GM13977 (cell line): ENCODE data around the gene DGKZ.

Experiments used
- DNase-seq: peaks from one replicate; pipeline ENCODE4 v3.0.0; 2012; ENCODE audit warnings: low spot score
- in situ Hi-C: fragments of 300-500 bp; cut with MboI; formaldehyde crosslinking; loops from one replicate; pipeline ENCODE4 v1.12.0; 2022; ENCODE audit warnings: low sequenced_read_pairs, low pct_unique_long_range_greater_than_20kb, mixed read lengths, inconsistent platforms; ENCODE audit not compliant: unreplicated experiment
- TF ChIP-seq, protein P1 (sequence below): IDR thresholded peaks from 2 replicates; pipeline ENCODE4 v1.5.1; 2012; ENCODE audit warnings: mild to moderate bottlenecking, control low read depth; ENCODE audit not compliant: insufficient read depth; ENCODE audit errors: extremely low read depth, missing control alignments

DGKZ gene

DNA sequence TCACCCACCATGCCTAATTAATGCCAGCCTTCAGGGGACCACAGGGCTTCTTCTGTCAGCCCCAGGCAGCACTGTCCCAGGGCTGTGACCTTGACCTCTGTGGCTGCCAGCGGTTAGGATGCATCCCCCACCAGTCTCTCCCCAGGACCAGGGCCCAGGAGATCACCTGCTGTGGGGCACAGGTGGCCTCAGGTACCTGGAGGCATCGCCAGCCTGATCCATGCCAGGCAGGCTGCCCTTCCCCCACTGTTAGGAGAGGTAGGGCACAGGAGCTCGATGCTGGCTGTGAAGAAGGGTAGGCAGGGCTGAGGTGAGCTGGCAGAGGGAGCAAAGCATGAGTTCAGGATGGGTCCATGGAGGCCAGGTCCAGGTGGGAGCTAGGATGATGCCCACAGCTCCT, 17.5 kb downstream of the DGKZ start:
- no peak for DNase-seq
- in situ Hi-C loops = no loop called here
- TF ChIP-seq, protein P1, sequence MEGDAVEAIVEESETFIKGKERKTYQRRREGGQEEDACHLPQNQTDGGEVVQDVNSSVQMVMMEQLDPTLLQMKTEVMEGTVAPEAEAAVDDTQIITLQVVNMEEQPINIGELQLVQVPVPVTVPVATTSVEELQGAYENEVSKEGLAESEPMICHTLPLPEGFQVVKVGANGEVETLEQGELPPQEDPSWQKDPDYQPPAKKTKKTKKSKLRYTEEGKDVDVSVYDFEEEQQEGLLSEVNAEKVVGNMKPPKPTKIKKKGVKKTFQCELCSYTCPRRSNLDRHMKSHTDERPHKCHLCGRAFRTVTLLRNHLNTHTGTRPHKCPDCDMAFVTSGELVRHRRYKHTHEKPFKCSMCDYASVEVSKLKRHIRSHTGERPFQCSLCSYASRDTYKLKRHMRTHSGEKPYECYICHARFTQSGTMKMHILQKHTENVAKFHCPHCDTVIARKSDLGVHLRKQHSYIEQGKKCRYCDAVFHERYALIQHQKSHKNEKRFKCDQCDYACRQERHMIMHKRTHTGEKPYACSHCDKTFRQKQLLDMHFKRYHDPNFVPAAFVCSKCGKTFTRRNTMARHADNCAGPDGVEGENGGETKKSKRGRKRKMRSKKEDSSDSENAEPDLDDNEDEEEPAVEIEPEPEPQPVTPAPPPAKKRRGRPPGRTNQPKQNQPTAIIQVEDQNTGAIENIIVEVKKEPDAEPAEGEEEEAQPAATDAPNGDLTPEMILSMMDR = no peak

DNA sequence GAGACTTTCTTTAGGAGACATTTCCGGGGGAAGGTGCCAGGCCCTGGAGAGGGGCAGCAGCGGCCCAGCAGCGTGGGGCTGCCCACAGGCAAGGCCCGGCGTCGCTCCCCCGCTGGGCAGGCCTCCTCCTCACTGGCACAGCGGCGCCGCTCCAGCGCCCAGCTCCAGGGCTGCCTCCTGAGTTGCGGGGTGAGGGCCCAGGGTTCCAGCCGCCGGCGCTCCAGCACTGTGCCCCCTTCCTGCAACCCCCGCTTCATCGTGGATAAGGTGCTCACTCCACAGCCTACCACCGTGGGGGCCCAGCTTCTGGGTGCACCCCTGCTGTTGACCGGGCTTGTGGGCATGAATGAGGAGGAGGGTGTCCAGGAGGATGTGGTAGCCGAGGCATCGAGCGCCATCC, 19.0 kb downstream of the DGKZ start:
- DNase-seq = no peak

DNA sequence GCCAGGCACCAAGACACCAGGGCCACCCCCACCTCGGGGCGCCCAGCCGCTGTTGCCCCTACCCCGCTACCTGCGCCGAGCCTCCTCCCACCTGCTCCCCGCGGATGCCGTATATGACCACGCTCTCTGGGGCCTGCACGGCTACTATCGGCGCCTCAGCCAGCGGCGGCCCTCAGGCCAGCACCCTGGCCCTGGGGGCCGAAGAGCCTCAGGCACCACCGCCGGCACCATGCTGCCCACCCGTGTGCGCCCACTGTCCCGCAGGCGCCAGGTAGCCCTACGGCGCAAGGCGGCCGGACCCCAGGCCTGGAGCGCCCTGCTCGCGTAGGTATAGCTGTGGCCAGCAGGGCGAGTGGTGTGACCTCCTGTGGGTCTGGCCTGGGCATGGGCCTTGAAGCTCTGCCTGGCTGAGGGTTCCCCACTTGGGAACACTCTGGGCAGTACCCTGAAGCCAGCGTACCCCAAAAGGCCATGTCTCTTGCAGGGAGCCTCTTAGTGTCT, 19.4 kb downstream of the DGKZ start:
- TF ChIP-seq, protein P1 = no peak
- in situ Hi-C loops = no loop called here

More for the DNA sequence above, 19.0 kb downstream of the DGKZ start:
- TF ChIP-seq, protein P1 = no peak
- in situ Hi-C loops = no loop called here

DNA sequence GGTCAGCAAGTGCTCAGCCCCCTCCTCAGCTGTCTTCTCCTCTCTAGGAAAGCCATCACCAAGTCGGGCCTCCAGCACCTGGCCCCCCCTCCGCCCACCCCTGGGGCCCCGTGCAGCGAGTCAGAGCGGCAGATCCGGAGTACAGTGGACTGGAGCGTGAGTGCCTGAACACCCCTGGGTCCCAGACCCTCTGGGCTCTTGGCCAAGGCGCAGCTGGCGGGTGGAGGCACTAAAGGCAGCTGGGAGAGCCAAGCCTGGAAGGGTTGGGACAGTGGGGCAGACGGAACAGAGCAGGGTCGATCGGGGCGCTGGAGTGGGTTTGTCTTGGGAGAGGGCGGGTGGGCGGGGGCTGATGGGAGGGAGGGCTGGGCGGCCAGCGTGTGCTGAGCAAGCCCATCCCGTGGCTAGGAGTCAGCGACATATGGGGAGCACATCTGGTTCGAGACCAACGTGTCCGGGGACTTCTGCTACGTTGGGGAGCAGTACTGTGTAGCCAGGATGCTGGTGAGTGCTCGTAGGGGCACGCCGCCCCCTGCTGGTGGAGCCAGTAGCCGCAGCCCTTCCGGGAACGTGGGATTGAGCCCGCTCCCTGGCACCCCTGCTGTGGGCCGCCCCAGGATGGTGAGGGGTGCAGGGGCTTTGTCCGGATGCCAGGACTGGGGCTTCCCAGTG, 20.1 kb downstream of the DGKZ start:
- in situ Hi-C loops = no loop called here
- DNase-seq = peak; percentile 82
- TF ChIP-seq, protein P1 = peak; percentile 92

More for the DNA sequence above, 19.4 kb downstream of the DGKZ start:
- no peak for DNase-seq

DNA sequence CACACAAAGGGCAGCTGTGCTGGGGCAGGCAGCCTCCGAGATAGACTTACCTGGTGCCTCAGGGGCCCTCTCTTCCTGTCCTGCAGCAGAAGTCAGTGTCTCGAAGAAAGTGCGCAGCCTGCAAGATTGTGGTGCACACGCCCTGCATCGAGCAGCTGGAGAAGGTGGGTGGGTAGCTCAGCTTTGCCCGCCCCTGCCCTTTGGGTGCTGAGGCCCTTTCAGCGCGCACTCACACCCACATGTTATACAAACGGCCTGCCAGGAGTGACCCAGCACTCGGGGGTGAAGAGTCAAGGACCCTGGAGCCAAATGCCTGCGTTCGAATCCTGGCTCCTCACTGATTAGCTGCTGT, 20.6 kb downstream of the DGKZ start:
- in situ Hi-C loops = no loop called here
- no peak for DNase-seq
- TF ChIP-seq, protein P1 = no peak

DNA sequence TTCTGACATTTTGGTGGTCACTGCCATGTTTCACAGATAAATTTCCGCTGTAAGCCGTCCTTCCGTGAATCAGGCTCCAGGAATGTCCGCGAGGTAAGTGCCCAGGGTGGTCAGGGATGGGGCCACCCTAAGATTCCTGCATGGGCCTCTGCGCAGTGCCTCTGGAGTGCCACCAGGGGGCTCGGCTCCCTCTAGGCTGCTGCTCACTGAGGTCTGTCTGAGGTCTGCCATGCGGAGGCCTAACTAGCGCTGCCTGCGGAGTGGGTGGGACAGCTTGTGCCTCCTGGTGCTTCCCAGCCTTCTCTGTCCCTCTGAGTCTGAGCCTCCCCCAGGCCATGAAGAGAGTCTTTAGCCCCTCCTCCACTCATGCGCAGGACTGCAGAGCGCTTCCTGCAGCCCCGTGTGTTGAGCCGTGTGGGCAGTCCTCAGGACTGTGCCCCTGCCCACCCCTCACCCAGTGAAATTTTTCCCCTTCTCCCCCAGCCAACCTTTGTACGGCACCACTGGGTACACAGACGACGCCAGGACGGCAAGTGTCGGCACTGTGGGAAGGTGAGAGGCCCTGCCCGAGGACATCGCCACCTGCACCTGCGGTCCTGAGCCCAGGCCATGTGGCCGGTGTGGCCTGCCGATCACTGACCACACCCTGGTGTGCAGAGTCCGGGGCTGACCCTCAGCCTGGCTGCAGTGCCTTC, 22.3 kb downstream of the DGKZ start:
- in situ Hi-C loops = no loop called here
- DNase-seq = peak; percentile 75
- TF ChIP-seq, protein P1 = peak; percentile 94
